Activated B cell treated with CpG ODN at 0.5 μM for 24 hours (primary cell): ENCODE results near the gene OR13H1. TPM values are rescaled to one million over a fixed set of nuclear protein-coding genes. Genes with fewer than 3 reads are reported as not detected.
"Not testable (repeated sequence)": the region's sequence is repeated elsewhere in the genome, so short reads cannot be mapped to it uniquely, and the experiment has no call there.

Experiments used
- ATAC-seq: fragments of 200-7000 bp; cut with Tn5 transposase; one replicate; pipeline ENCODE4 v1.10.0; 2021; ENCODE audit warnings: low read depth, mild to moderate bottlenecking, moderate library complexity
- CTCF ChIA-PET: fragments of 350-600 bp; sonication (Branson Sonifier 250); formaldehyde crosslinking; loops from one replicate; lab custom pipeline; 2021; ENCODE audit warnings: antibody characterized with exemption; lab: Charles Lee
- POLR2A ChIA-PET: fragments of 350-600 bp; sonication (Branson Sonifier 250); formaldehyde crosslinking; loops from one replicate; lab custom pipeline; 2021; ENCODE audit warnings: antibody characterized with exemption; lab: Charles Lee
- DNase-seq: peaks from one replicate; pipeline ENCODE4 v3.0.0; 2022
- H3K27ac Mint-ChIP-seq: one replicate; pipeline ENCODE4 v1.8.0; 2020; ENCODE audit warnings: mixed read lengths
- H3K27me3 Mint-ChIP-seq: one replicate; pipeline ENCODE4 v1.8.0; 2021; ENCODE audit warnings: mixed read lengths
- H3K36me3 Mint-ChIP-seq: one replicate; pipeline ENCODE4 v1.8.0; 2021; ENCODE audit warnings: low read depth, mixed read lengths
- H3K4me1 Mint-ChIP-seq: one replicate; pipeline ENCODE4 v1.8.0; 2021; ENCODE audit warnings: mixed read lengths
- H3K4me3 Mint-ChIP-seq: one replicate; pipeline ENCODE4 v1.8.0; 2020; ENCODE audit warnings: mild to moderate bottlenecking, mixed read lengths
- H3K9me3 Mint-ChIP-seq: one replicate; pipeline ENCODE4 v1.8.0; 2020; ENCODE audit warnings: mixed read lengths
- intact Hi-C: fragments of 100-400 bp; cut with micrococcal nuclease; formaldehyde crosslinking; loops from one replicate; pipeline ENCODE4 v1.15.1; 2024
- total RNA-seq: library from RNA; stranded (reverse); gene quantifications from 2 replicates; pipeline ENCODE4 v1.2.3, GENCODE V29; 2022
- TF ChIP-seq, protein P1 (sequence below): fragments of 200-600 bp; IDR thresholded peaks from one replicate; pipeline ENCODE4 v1.8.0; 2022; ENCODE audit warnings: antibody characterized with exemption, mild to moderate bottlenecking

OR13H1 gene
- total RNA-seq, 1 donor from 2014 or later, result not detected

DNA sequence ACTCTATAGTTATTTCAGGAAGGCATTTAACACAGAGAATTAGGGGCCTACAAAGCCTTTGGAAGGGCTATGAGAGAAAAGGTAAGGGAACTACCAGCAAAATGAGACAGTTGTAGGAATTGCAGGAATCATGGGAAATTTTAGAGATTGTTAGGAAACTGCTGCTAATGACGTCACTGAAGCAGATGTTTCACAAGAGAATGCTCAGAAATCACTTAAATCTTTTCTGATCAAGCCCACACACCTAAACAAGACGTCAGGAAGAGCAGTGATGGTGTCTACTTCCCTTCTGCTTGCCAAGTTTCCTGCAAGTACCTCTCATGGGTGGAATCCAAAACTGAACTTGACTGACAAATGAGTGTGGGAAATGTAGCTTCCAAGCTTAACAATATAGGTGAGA, 5.1 kb downstream of the OR13H1 start:
- ChIA-PET CTCF (no interaction called here), POLR2A (no interaction called here)
- no peaks in the 10 kb centered on the region for H3K36me3 Mint-ChIP-seq
- H3K27me3 Mint-ChIP-seq, result no peaks in the 10 kb centered on the region
- TF ChIP-seq, protein P1, sequence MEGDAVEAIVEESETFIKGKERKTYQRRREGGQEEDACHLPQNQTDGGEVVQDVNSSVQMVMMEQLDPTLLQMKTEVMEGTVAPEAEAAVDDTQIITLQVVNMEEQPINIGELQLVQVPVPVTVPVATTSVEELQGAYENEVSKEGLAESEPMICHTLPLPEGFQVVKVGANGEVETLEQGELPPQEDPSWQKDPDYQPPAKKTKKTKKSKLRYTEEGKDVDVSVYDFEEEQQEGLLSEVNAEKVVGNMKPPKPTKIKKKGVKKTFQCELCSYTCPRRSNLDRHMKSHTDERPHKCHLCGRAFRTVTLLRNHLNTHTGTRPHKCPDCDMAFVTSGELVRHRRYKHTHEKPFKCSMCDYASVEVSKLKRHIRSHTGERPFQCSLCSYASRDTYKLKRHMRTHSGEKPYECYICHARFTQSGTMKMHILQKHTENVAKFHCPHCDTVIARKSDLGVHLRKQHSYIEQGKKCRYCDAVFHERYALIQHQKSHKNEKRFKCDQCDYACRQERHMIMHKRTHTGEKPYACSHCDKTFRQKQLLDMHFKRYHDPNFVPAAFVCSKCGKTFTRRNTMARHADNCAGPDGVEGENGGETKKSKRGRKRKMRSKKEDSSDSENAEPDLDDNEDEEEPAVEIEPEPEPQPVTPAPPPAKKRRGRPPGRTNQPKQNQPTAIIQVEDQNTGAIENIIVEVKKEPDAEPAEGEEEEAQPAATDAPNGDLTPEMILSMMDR, result no peak
- H3K27ac Mint-ChIP-seq, result no peak overlapping the region
- ATAC-seq (no peak), DNase-seq (no peak)
- no peaks in the 10 kb centered on the region for H3K4me1 Mint-ChIP-seq
- intact Hi-C loops, result no loop called here
- H3K4me3 Mint-ChIP-seq, result no peak overlapping the region
- H3K9me3 Mint-ChIP-seq, result peaks cover 2% of the 10 kb centered on the region

DNA sequence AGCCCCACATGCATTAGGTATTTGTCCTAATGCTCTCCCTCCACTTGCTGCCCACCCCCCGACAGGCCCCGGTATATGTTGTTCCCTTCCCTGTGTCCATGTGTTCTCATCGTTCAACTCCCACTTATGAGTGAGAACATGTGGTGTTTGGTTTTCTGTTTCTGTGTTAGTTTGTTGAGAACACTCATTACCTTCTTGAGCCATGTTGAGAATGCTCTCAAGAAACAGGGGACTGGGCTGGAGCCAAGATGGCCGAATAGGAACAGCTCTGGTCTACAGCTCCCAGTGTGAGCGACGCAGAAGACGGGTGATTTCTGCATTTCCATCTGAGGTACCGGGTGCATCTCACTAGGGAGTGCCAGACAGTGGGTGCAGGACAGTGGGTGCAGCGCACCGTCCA, 8.6 kb downstream of the OR13H1 start:
- intact Hi-C loops, H3K4me3 Mint-ChIP-seq, H3K36me3 Mint-ChIP-seq, POLR2A ChIA-PET, H3K27me3 Mint-ChIP-seq, H3K9me3 Mint-ChIP-seq, DNase-seq, H3K27ac Mint-ChIP-seq, H3K4me1 Mint-ChIP-seq, ATAC-seq, CTCF ChIA-PET: not testable (repeated sequence)

DNA sequence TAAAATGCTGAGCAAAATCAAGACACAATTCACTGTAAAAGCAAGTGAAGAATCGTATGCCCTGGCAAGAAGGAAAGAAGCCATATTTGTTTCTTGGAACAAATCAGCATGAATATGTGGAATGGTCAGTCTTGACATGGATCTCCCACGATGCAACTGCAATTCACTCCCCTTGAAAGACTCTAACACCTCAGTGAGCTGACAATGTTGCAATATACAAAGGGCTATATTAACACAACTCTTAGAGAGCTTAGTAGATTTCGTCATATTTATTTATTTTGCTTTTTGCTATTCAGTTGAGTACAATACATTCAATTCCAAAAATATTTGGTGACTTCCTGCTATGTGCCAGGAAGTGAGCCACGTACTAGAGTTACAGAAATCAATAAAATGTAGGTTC, 14.7 kb downstream of the OR13H1 start:
- no peak for DNase-seq
- intact Hi-C loops, result no loop called here
- no peak for ATAC-seq
- POLR2A ChIA-PET, result no interaction called here
- Mint-ChIP-seq H3K27me3 (no peaks in the 10 kb centered on the region), H3K9me3 (no peaks in the 10 kb centered on the region), H3K36me3 (no peaks in the 10 kb centered on the region), H3K4me1 (no peaks in the 10 kb centered on the region), H3K27ac (no peak overlapping the region), H3K4me3 (no peak overlapping the region)
- CTCF ChIA-PET, result no interaction called here
- TF ChIP-seq, protein P1, result no peak

DNA sequence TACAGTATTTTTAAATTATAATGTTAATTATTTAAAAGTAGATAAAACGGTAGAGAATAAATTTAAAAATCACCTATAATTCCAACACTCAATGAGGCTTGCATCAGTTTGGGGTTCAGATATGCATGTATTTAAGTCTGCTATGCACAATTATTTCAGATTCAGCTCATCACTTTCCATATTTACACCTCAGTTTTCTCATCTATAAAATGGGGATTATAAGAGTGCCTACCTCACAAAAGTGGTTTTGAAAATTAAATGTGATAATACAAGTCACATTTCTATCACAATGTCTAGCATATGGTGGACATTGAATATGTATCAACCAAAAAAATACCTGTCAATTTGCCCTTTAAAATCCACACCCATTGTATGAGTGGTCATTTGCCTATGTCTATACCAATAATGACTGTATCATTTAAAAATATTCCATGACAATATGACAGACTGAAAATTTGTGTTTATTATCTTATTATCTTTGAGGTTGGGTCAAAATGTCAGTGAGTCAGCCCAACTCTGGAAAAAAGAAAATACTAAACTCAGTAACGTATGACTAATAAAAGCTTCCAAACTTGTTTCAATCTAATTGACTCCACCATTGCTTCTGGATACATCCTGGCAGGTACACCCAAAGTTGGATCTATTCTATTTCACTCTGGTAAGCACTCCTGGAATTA, 20.8 kb downstream of the OR13H1 start:
- CTCF ChIA-PET, result no interaction called here
- Mint-ChIP-seq H3K9me3 (no peaks in the 10 kb centered on the region), H3K27me3 (no peaks in the 10 kb centered on the region), H3K36me3 (no peaks in the 10 kb centered on the region), H3K4me3 (no peak overlapping the region), H3K4me1 (no peaks in the 10 kb centered on the region), H3K27ac (no peak overlapping the region)
- DNase-seq (no peak), ATAC-seq (no peak)
- TF ChIP-seq, protein P1, result no peak
- intact Hi-C loops, result no loop called here
- POLR2A ChIA-PET, result no interaction called here

DNA sequence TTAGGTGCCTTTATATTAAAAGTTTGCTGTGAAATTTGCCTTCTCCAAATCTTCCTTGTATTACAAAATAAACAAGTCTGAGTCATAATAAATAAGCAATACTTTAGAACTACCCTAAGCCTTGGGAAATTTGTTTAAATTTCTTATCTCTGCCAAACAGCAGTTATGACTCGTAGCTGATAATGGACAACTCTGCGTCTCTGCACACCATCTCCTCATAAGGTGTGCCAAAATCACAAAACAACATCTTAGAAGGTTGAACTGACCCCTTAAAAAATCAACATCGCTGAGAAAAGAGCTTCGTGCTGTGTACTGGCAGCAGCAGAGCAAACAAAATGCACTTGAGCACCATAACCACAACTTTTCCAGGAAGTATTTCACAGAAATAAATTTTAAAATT, 22.0 kb downstream of the OR13H1 start:
- TF ChIP-seq, protein P1, result no peak
- DNase-seq (no peak), ATAC-seq (no peak)
- no peak overlapping the region for H3K4me3 Mint-ChIP-seq
- ChIA-PET POLR2A (no interaction called here), CTCF (no interaction called here)
- H3K27ac Mint-ChIP-seq, result no peak overlapping the region
- intact Hi-C loops, result no loop called here
- H3K36me3 Mint-ChIP-seq, result no peaks in the 10 kb centered on the region
- no peaks in the 10 kb centered on the region for H3K9me3 Mint-ChIP-seq
- no peaks in the 10 kb centered on the region for H3K27me3 Mint-ChIP-seq
- no peaks in the 10 kb centered on the region for H3K4me1 Mint-ChIP-seq

DNA sequence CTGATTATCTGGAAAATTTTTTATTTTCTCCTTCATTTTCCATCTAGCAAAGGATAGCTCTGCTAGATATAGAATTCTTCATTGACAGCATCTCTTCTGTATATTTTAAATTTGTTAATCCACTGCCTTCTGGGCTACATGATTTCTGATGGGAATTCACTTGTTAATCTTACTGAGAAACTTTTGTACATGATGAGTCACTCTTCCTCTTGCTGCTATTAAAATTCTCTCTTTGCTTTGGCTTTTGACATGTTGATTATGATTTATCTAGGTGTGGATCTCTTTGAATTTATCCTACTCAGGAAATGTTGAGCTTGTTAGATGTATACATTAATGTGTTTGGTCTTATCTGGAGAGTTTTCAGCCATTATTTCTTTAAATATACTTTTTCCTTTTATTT, 27.5 kb downstream of the OR13H1 start:
- no peaks in the 10 kb centered on the region for H3K9me3 Mint-ChIP-seq
- ChIA-PET CTCF (no interaction called here), POLR2A (no interaction called here)
- H3K4me1 Mint-ChIP-seq, result no peaks in the 10 kb centered on the region
- TF ChIP-seq, protein P1, result no peak
- H3K27ac Mint-ChIP-seq, result no peak overlapping the region
- DNase-seq (no peak), ATAC-seq (no peak)
- no peak overlapping the region for H3K4me3 Mint-ChIP-seq
- intact Hi-C loops, result no loop called here
- no peaks in the 10 kb centered on the region for H3K36me3 Mint-ChIP-seq
- H3K27me3 Mint-ChIP-seq, result no peaks in the 10 kb centered on the region
